DOHH2 (cell line): ENCODE results near the gene ADAMTS2.

Experiments used
- H3F3A ChIP-seq: fragments of 200-600 bp; sonication (generic), shearing (Covaris generic); 2 replicates; pipeline ENCODE4 v1.6.0; 2016; ENCODE audit warnings: antibody characterized with exemption, mild to moderate bottlenecking; ENCODE audit not compliant: control insufficient read depth, insufficient read depth
- H3K27ac ChIP-seq: fragments of 200-600 bp; sonication (generic); 2 replicates; pipeline ENCODE4 v1.5.1; 2014; ENCODE audit warnings: low read depth, mild to moderate bottlenecking, low read length, moderate library complexity
- H3K27me3 ChIP-seq: fragments of 200-600 bp; sonication (generic); 2 replicates; pipeline ENCODE4 v1.6.1; 2014; ENCODE audit warnings: mild to moderate bottlenecking, low read length, mixed read lengths; ENCODE audit not compliant: control insufficient read depth
- H3K36me3 ChIP-seq: fragments of 200-600 bp; sonication (generic); 2 replicates; pipeline ENCODE4 v1.6.1; 2014; ENCODE audit warnings: mild to moderate bottlenecking, low read length, moderate library complexity, mixed read lengths; ENCODE audit not compliant: control insufficient read depth
- H3K4me1 ChIP-seq: fragments of 200-600 bp; sonication (generic); 2 replicates; pipeline ENCODE4 v1.6.1; 2014; ENCODE audit warnings: mild to moderate bottlenecking, low read length, mixed read lengths; ENCODE audit not compliant: control insufficient read depth
- H3K4me2 ChIP-seq: fragments of 200-600 bp; sonication (generic); 2 replicates; pipeline ENCODE4 v1.6.0; 2014; ENCODE audit warnings: mild to moderate bottlenecking, low read length, moderate library complexity
- H3K4me3 ChIP-seq: fragments of 200-600 bp; sonication (generic); 2 replicates; pipeline ENCODE4 v1.5.1; 2014; ENCODE audit warnings: mild to moderate bottlenecking, low read length, mixed read lengths
- H3K79me2 ChIP-seq: fragments of 200-600 bp; sonication (generic); 2 replicates; pipeline ENCODE4 v1.6.1; 2014; ENCODE audit warnings: mild to moderate bottlenecking, low read length, mixed read lengths; ENCODE audit not compliant: control insufficient read depth
- H3K9me2 ChIP-seq: fragments of 200-600 bp; sonication (generic); replicated peaks from 2 replicates; pipeline ENCODE4 v1.6.1; 2014; ENCODE audit warnings: mild to moderate bottlenecking, low read length, mixed read lengths; ENCODE audit not compliant: control insufficient read depth
- H3K9me3 ChIP-seq: fragments of 200-600 bp; sonication (generic); 2 replicates; pipeline ENCODE4 v1.6.1; 2014; ENCODE audit warnings: antibody characterized with exemption, low read length, mixed read lengths; ENCODE audit not compliant: control insufficient read depth, insufficient read depth
- H4K20me1 ChIP-seq: fragments of 200-600 bp; sonication (generic); 2 replicates; pipeline ENCODE4 v1.6.0; 2014; ENCODE audit warnings: low read depth, mild to moderate bottlenecking, antibody characterized with exemption, low read length, moderate library complexity; ENCODE audit not compliant: control insufficient read depth, insufficient read depth
- EZH2phosphoT487 ChIP-seq: fragments of 200-600 bp; sonication (generic); IDR thresholded peaks from 2 replicates; pipeline ENCODE4 v1.6.1; 2017; ENCODE audit warnings: borderline replicate concordance, mild to moderate bottlenecking, antibody characterized with exemption, low read length, moderate library complexity, mixed read lengths
- TF ChIP-seq, protein P1 (sequence below): fragments of 200-600 bp; sonication (generic); IDR thresholded peaks from one replicate; pipeline ENCODE4 v1.5.1; 2014; ENCODE audit warnings: antibody characterized with exemption, mild to moderate bottlenecking, low read depth, low read length; ENCODE audit not compliant: poor library complexity, severe bottlenecking

The ADAMTS2 gene

DNA sequence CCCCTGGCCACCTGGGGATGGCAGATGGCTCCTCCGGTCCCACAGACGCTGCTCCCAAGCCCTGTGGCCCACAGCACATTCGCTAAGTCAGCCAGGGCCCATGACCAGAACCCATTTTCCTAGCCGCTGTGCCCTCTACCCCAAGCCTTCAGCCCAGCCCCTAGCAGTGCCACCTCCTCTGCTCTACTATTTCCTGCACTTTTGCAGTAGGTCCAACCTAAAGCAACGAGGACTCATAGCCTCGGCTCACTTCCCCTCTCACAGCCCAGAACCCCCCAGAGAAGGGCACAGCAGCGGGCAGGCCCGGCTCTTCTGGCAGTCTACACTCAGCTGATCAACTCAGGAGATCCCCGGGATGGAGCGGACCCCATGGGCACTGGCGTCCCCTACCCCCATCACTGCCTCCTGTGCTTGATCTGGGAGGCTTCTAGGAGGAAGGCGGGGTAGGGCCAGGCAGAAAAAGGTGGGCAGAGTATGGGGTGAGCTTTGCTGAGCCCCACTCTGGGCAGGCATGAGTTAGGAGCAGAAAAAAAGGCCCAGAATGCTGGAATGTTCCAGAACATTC lies 173.9 kb downstream of the ADAMTS2 start:
- no peaks in the 10 kb centered on the region for H4K20me1 ChIP-seq
- H3F3A ChIP-seq: no peaks in the 10 kb centered on the region
- H3K9me3 ChIP-seq: no peaks in the 10 kb centered on the region
- H3K27ac ChIP-seq: no peak overlapping the region
- H3K9me2 ChIP-seq: no peaks in the 10 kb centered on the region
- no peak overlapping the region for H3K4me2 ChIP-seq
- H3K36me3 ChIP-seq: no peaks in the 10 kb centered on the region
- TF ChIP-seq EZH2phosphoT487: no peak
- H3K27me3 ChIP-seq: no peaks in the 10 kb centered on the region
- H3K79me2 ChIP-seq: no peaks in the 10 kb centered on the region
- no peak overlapping the region for H3K4me3 ChIP-seq
- no peaks in the 10 kb centered on the region for H3K4me1 ChIP-seq

GRCh38 chr5:179170606-179171005 lies 174.7 kb downstream of the ADAMTS2 start:
- no peak overlapping the region for H3K4me3 ChIP-seq
- no peaks in the 10 kb centered on the region for H3K27me3 ChIP-seq
- H3K9me2 ChIP-seq: no peaks in the 10 kb centered on the region
- no peaks in the 10 kb centered on the region for H3K36me3 ChIP-seq
- no peaks in the 10 kb centered on the region for H3F3A ChIP-seq
- TF ChIP-seq EZH2phosphoT487: no peak
- TF ChIP-seq, protein P1, sequence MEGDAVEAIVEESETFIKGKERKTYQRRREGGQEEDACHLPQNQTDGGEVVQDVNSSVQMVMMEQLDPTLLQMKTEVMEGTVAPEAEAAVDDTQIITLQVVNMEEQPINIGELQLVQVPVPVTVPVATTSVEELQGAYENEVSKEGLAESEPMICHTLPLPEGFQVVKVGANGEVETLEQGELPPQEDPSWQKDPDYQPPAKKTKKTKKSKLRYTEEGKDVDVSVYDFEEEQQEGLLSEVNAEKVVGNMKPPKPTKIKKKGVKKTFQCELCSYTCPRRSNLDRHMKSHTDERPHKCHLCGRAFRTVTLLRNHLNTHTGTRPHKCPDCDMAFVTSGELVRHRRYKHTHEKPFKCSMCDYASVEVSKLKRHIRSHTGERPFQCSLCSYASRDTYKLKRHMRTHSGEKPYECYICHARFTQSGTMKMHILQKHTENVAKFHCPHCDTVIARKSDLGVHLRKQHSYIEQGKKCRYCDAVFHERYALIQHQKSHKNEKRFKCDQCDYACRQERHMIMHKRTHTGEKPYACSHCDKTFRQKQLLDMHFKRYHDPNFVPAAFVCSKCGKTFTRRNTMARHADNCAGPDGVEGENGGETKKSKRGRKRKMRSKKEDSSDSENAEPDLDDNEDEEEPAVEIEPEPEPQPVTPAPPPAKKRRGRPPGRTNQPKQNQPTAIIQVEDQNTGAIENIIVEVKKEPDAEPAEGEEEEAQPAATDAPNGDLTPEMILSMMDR: no peak
- no peaks in the 10 kb centered on the region for H3K79me2 ChIP-seq
- no peaks in the 10 kb centered on the region for H4K20me1 ChIP-seq
- no peaks in the 10 kb centered on the region for H3K4me1 ChIP-seq
- no peak overlapping the region for H3K4me2 ChIP-seq
- H3K27ac ChIP-seq: no peak overlapping the region
- no peaks in the 10 kb centered on the region for H3K9me3 ChIP-seq

DNA sequence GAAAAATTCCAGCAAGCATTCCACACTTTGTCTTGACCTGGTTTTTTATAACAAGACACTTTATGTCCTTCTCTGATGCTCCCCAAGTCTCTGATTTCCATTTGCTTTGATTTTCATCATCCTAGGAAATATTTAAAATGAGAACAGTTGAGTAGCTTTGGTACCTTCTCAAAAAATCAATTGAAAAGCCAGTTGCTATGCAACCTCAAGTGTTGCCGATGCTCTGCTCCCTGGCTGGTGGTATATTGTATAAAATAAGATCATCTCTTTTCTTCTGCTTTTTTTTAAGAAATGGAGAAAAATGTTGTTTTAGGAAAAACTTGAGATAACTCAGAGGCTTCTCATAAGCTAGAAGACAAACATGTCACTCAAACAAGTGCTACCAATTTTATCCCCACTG lies 175.4 kb downstream of the ADAMTS2 start:
- Histone ChIP-seq H3K9me2 (no peaks in the 10 kb centered on the region), H3K27ac (no peak overlapping the region), H3K36me3 (no peaks in the 10 kb centered on the region), H3K27me3 (no peaks in the 10 kb centered on the region), H3K4me1 (no peaks in the 10 kb centered on the region), H3K4me3 (no peak overlapping the region), H3F3A (no peaks in the 10 kb centered on the region), H3K9me3 (no peaks in the 10 kb centered on the region), H3K4me2 (no peak overlapping the region), H3K79me2 (no peaks in the 10 kb centered on the region), H4K20me1 (no peaks in the 10 kb centered on the region)
- TF ChIP-seq EZH2phosphoT487: no peak
- TF ChIP-seq, protein P1: no peak

- Histone ChIP-seq H3K4me3 (no peak overlapping the region), H4K20me1 (no peaks in the 10 kb centered on the region), H3K4me1 (no peaks in the 10 kb centered on the region), H3K4me2 (no peak overlapping the region), H3K27ac (no peak overlapping the region), H3K27me3 (no peaks in the 10 kb centered on the region), H3F3A (no peaks in the 10 kb centered on the region), H3K36me3 (no peaks in the 10 kb centered on the region), H3K9me2 (no peaks in the 10 kb centered on the region), H3K9me3 (no peaks in the 10 kb centered on the region), H3K79me2 (no peaks in the 10 kb centered on the region)
- TF ChIP-seq, protein P1: no peak
- TF ChIP-seq EZH2phosphoT487: no peak
Observed at GRCh38 chr5:179168664-179169063, 176.6 kb downstream of the ADAMTS2 start.
